ENCODE data around the gene ADAMTS2.

GRCh38 chr5:179230061-179230461, 115.2 kb downstream of the ADAMTS2 start:
- no peak for TF ChIP-seq EZH2 (IDR thresholded peaks at IDR 0.05; ENCODE audit: low read depth, unreplicated experiment)
- TF ChIP-seq, protein P1, sequence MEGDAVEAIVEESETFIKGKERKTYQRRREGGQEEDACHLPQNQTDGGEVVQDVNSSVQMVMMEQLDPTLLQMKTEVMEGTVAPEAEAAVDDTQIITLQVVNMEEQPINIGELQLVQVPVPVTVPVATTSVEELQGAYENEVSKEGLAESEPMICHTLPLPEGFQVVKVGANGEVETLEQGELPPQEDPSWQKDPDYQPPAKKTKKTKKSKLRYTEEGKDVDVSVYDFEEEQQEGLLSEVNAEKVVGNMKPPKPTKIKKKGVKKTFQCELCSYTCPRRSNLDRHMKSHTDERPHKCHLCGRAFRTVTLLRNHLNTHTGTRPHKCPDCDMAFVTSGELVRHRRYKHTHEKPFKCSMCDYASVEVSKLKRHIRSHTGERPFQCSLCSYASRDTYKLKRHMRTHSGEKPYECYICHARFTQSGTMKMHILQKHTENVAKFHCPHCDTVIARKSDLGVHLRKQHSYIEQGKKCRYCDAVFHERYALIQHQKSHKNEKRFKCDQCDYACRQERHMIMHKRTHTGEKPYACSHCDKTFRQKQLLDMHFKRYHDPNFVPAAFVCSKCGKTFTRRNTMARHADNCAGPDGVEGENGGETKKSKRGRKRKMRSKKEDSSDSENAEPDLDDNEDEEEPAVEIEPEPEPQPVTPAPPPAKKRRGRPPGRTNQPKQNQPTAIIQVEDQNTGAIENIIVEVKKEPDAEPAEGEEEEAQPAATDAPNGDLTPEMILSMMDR (conservative IDR thresholded peaks at IDR 0.05; ENCODE audit: low read depth in 2 of 2), result no peak
- TF ChIP-seq EZH2phosphoT487 (IDR thresholded peaks at IDR 0.05; ENCODE audit: unreplicated experiment), result no peak
- no peak for TF ChIP-seq POLR2AphosphoS5 (IDR thresholded peaks at IDR 0.05; ENCODE audit: low read depth)

Data from GM23338 (cell line).